GM12878 (cell line): ENCODE results near the gene SRCIN1. TPM values are rescaled to one million over a fixed set of nuclear protein-coding genes. Genes with fewer than 3 reads are reported as not detected.

Experiments used
- BACH1 ChIP-seq: fragments of 450-650 bp; IDR thresholded peaks from 2 replicates; pipeline ENCODE4 v1.6.1; 2017; ENCODE audit warnings: mild to moderate bottlenecking, borderline replicate concordance
- DPF2 ChIP-seq: fragments of 450-650 bp; IDR thresholded peaks from 2 replicates; pipeline ENCODE4 v1.6.1; 2017; ENCODE audit warnings: mild to moderate bottlenecking
- EED ChIP-seq: sonication (generic); IDR thresholded peaks from 2 replicates; pipeline ENCODE4 v1.6.1; 2016; ENCODE audit warnings: antibody characterized with exemption, low read depth
- EP300 ChIP-seq, 2 experiments: fragments of 150-350 bp in 1 of 2; IDR thresholded peaks; 2 replicates each; pipeline ENCODE4 v1.6.1; 2011 to 2012; ENCODE audit warnings: low read depth in 2 of 2, low read length in 2 of 2, borderline replicate concordance in 1 of 2, improper control_type of control experiment in 1 of 2, inconsistent platforms in 1 of 2; ENCODE audit not compliant: control insufficient read depth in 1 of 2
- EZH2 ChIP-seq: IDR thresholded peaks from 2 replicates; pipeline ENCODE4 v1.6.1; 2012; ENCODE audit warnings: low read depth, mild to moderate bottlenecking, control low read depth, inconsistent platforms, low read length, borderline replicate concordance; ENCODE audit not compliant: control insufficient read depth
- GATAD2B ChIP-seq: fragments of 450-650 bp; conservative IDR thresholded peaks from 2 replicates; pipeline ENCODE4 v1.6.1; 2017; ENCODE audit warnings: low read depth, mild to moderate bottlenecking, moderate library complexity
- HDAC2 ChIP-seq: fragments of 200-600 bp; sonication (generic); IDR thresholded peaks from 2 replicates; pipeline ENCODE4 v1.6.1; 2017
- IKZF1 ChIP-seq: fragments of 450-650 bp; conservative IDR thresholded peaks from 2 replicates; pipeline ENCODE4 v1.6.1; 2017; ENCODE audit warnings: antibody characterized with exemption, mild to moderate bottlenecking
- LARP7 ChIP-seq: fragments of 450-650 bp; IDR thresholded peaks from 2 replicates; pipeline ENCODE4 v1.6.1; 2017; ENCODE audit warnings: mild to moderate bottlenecking
- POLR2A ChIP-seq: IDR thresholded peaks from 2 replicates; pipeline ENCODE4 v1.6.1; 2011; ENCODE audit warnings: low read depth, mild to moderate bottlenecking, low read length
- SIN3A ChIP-seq: IDR thresholded peaks from 2 replicates; pipeline ENCODE4 v1.6.1; 2012; ENCODE audit warnings: low read depth, low read length, improper control_type of control experiment
- SMARCA5 ChIP-seq: fragments of 450-650 bp; IDR thresholded peaks from 2 replicates; pipeline ENCODE4 v1.6.1; 2017; ENCODE audit warnings: mild to moderate bottlenecking
- SREBF1 ChIP-seq: IDR thresholded peaks from 2 replicates; pipeline ENCODE4 v1.6.1; 2012; ENCODE audit warnings: mild to moderate bottlenecking, low read length
- SRF ChIP-seq, 2 experiments: IDR thresholded peaks; 2 replicates each; pipeline ENCODE4 v1.6.1; 2011; ENCODE audit warnings: low read depth in 2 of 2, low read length in 2 of 2, mild to moderate bottlenecking in 1 of 2, moderate library complexity in 1 of 2
- STAT3 ChIP-seq: IDR thresholded peaks from 2 replicates; pipeline ENCODE4 v1.6.1; 2011; ENCODE audit warnings: low read depth, low read length, improper control_type of control experiment
- SUZ12 ChIP-seq: fragments of 200-600 bp; sonication (generic); IDR thresholded peaks from one replicate; pipeline ENCODE4 v1.6.1; 2018; ENCODE audit warnings: antibody characterized with exemption, mild to moderate bottlenecking; ENCODE audit not compliant: unreplicated experiment
- YY1 ChIP-seq: IDR thresholded peaks from 2 replicates; pipeline ENCODE4 v1.6.1; 2011; ENCODE audit warnings: low read depth, mild to moderate bottlenecking, low read length
- polyA plus RNA-seq, 11 experiments: library from polyadenylated mRNA; depleted of rRNA in 4 of 11; unstranded in 6 of 11; stranded (reverse) in 5 of 11; fragments of >200 nt; fragmentation: Nextera tagmentation in 4 of 11; fragmentation: Illumina TruSeq in 1 of 11; extraction: Ambion mirVana in 4 of 11; extraction: Trizol in 1 of 11; gene quantifications; 1 replicate in 1 of 11; 2 replicates in 10 of 11; pipeline versions ENCODE4 v1.2.1 to v1.2.3, GENCODE V29; 2011 to 2016; ENCODE audit warnings: inconsistent platforms in 2 of 11, missing spikeins in 2 of 11, low read depth in 1 of 11
- total RNA-seq, 4 experiments: library from RNA; depleted of rRNA in 3 of 4; stranded (reverse); fragments of >200 nt in 3 of 4; fragmentation: Illumina TruSeq in 1 of 4; extraction: Trizol in 1 of 4; gene quantifications; 2 replicates each; pipeline versions ENCODE4 v1.2.1 to v1.2.3, GENCODE V29; 2013 to 2021
- TF ChIP-seq, protein P1 (sequence below): IDR thresholded peaks from 2 replicates; pipeline ENCODE4 v1.6.1; 2012; ENCODE audit warnings: low read length, inconsistent platforms
- TF ChIP-seq, protein P2 (sequence below): IDR thresholded peaks from 2 replicates; pipeline ENCODE4 v1.6.1; 2011; ENCODE audit warnings: borderline replicate concordance, low read depth, mild to moderate bottlenecking, moderate library complexity, low read length; ENCODE audit not compliant: insufficient read depth, poor library complexity, severe bottlenecking
- TF ChIP-seq, protein P3 (sequence below): IDR thresholded peaks from 2 replicates; pipeline ENCODE4 v1.6.1; 2012; ENCODE audit warnings: low read depth, low read length, improper control_type of control experiment
- TF ChIP-seq, protein P4 (sequence below): IDR thresholded peaks from 2 replicates; pipeline ENCODE4 v1.6.1; 2012; ENCODE audit warnings: low read depth, low read length, improper control_type of control experiment
- TF ChIP-seq, protein P5 (sequence below): fragments of 450-650 bp; formaldehyde crosslinking; IDR thresholded peaks from 2 replicates; pipeline ENCODE4 v1.5.0; 2022; ENCODE audit warnings: mild to moderate bottlenecking, missing genetic modification characterization

The SRCIN1 gene
- total and polyA plus RNA-seq, 10 of the 15 experiments (the other 5 are each of a cell fraction or from before 2014, with no cell fraction given): under 0.01 to 0.74 (median 0.20) TPM; not detected in 3

DNA sequence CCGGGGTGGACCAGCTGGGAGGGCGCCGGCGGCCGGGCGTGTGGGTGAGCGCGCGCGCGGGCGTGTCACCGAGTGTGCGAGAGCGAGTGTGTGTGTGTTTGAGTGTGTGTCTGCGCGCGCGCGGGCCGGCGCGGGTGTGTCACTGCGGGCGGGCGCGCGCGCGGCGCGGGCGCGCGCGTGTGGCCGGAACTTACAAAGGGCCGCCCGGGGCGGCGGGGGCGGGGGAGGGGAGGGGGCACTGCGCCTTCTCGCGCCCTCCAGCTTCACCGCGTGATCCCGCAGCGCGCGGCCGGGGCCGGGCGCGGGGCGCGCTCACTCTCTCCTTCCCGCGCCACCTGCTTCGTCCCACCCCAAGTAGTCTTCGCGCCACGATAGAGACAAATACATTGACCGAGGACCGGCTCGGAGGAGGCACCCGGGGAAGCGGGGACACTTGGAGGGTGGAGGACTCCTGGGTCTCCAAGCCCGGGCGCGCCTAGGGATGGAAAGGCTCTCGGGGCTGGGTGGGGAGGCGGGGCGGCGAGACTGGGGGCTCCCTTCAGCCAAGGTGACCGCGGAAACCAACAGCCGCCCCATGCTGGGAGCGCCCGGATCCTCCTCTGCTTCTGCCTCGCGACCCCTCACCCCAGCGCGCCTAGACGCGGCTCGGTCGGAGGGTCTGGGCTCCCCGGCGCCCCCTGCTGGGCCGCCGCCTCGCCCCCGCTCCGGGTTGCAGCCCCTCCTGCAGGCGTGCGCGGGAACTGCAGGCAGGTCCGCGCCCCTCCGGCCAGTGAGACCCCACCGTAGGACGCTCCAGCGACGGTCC is at the start of gene SRCIN1 (continued):
- TF ChIP-seq, protein P1, sequence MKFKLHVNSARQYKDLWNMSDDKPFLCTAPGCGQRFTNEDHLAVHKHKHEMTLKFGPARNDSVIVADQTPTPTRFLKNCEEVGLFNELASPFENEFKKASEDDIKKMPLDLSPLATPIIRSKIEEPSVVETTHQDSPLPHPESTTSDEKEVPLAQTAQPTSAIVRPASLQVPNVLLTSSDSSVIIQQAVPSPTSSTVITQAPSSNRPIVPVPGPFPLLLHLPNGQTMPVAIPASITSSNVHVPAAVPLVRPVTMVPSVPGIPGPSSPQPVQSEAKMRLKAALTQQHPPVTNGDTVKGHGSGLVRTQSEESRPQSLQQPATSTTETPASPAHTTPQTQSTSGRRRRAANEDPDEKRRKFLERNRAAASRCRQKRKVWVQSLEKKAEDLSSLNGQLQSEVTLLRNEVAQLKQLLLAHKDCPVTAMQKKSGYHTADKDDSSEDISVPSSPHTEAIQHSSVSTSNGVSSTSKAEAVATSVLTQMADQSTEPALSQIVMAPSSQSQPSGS: no peak
- peak; percentile 72 for TF ChIP-seq YY1
- TF ChIP-seq, protein P2, sequence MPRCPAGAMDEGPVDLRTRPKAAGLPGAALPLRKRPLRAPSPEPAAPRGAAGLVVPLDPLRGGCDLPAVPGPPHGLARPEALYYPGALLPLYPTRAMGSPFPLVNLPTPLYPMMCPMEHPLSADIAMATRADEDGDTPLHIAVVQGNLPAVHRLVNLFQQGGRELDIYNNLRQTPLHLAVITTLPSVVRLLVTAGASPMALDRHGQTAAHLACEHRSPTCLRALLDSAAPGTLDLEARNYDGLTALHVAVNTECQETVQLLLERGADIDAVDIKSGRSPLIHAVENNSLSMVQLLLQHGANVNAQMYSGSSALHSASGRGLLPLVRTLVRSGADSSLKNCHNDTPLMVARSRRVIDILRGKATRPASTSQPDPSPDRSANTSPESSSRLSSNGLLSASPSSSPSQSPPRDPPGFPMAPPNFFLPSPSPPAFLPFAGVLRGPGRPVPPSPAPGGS: no peak
- TF ChIP-seq, protein P3, sequence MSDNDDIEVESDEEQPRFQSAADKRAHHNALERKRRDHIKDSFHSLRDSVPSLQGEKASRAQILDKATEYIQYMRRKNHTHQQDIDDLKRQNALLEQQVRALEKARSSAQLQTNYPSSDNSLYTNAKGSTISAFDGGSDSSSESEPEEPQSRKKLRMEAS: no peak
- peak; percentile 71 for TF ChIP-seq DPF2
- peak; percentile 99 for TF ChIP-seq SMARCA5
- TF ChIP-seq LARP7: 0 out of 2 replicates have a peak, but pooled peaks have one; percentile 40
- TF ChIP-seq, protein P4, sequence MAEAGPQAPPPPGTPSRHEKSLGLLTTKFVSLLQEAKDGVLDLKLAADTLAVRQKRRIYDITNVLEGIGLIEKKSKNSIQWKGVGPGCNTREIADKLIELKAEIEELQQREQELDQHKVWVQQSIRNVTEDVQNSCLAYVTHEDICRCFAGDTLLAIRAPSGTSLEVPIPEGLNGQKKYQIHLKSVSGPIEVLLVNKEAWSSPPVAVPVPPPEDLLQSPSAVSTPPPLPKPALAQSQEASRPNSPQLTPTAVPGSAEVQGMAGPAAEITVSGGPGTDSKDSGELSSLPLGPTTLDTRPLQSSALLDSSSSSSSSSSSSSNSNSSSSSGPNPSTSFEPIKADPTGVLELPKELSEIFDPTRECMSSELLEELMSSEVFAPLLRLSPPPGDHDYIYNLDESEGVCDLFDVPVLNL: no peak
- TF ChIP-seq IKZF1: peak; percentile 49
- TF ChIP-seq SREBF1: no peak
- TF ChIP-seq GATAD2B: peak; percentile 68
- no peak for TF ChIP-seq STAT3
- no peak for TF ChIP-seq EZH2
- TF ChIP-seq POLR2A: peak; percentile 39; the same call in 1 of the 2 replicates
- TF ChIP-seq SIN3A: no peak
- TF ChIP-seq EP300 (IDR thresholded peaks at IDR 0.05; ENCODE audit: borderline replicate concordance in 1 of 2, control insufficient read depth in 1 of 2, low read depth in 2 of 2, low read length in 2 of 2): no peak
- no peak for TF ChIP-seq SUZ12
- no peak for TF ChIP-seq HDAC2
- no peak; the same call in 1 of the 2 replicates for TF ChIP-seq BACH1
- TF ChIP-seq, protein P5, sequence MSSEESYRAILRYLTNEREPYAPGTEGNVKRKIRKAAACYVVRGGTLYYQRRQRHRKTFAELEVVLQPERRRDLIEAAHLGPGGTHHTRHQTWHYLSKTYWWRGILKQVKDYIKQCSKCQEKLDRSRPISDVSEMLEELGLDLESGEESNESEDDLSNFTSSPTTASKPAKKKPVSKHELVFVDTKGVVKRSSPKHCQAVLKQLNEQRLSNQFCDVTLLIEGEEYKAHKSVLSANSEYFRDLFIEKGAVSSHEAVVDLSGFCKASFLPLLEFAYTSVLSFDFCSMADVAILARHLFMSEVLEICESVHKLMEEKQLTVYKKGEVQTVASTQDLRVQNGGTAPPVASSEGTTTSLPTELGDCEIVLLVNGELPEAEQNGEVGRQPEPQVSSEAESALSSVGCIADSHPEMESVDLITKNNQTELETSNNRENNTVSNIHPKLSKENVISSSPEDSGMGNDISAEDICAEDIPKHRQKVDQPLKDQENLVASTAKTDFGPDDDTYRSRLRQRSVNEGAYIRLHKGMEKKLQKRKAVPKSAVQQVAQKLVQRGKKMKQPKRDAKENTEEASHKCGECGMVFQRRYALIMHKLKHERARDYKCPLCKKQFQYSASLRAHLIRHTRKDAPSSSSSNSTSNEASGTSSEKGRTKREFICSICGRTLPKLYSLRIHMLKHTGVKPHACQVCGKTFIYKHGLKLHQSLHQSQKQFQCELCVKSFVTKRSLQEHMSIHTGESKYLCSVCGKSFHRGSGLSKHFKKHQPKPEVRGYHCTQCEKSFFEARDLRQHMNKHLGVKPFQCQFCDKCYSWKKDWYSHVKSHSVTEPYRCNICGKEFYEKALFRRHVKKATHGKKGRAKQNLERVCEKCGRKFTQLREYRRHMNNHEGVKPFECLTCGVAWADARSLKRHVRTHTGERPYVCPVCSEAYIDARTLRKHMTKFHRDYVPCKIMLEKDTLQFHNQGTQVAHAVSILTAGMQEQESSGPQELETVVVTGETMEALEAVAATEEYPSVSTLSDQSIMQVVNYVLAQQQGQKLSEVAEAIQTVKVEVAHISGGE (CRISPR knock-in tag): no peak
- TF ChIP-seq EED: no peak
- no peak for TF ChIP-seq SRF (IDR thresholded peaks at IDR 0.05; ENCODE audit: low read depth in 2 of 2, low read length in 2 of 2)
